Measurements from ENCODE around the gene KRT73.

DNA sequence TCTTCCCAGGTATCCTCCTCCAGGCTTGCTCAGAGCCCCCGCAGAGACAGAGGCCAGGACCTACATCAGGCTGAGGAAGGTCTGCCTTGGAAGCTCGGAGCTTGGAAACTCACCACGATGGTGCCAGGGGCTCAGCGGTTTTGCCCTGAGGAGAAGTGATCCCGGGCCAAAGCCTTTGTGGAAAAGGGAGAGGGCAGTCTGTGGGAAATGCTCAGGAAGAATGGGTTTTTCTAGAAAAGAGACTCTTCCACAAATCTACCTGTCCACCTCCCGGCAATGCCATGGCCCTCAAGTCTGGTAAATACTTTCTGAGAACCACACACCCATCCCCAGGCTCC, 25.7 kb upstream of the KRT73 start:
- TF ChIP-seq, protein P1, sequence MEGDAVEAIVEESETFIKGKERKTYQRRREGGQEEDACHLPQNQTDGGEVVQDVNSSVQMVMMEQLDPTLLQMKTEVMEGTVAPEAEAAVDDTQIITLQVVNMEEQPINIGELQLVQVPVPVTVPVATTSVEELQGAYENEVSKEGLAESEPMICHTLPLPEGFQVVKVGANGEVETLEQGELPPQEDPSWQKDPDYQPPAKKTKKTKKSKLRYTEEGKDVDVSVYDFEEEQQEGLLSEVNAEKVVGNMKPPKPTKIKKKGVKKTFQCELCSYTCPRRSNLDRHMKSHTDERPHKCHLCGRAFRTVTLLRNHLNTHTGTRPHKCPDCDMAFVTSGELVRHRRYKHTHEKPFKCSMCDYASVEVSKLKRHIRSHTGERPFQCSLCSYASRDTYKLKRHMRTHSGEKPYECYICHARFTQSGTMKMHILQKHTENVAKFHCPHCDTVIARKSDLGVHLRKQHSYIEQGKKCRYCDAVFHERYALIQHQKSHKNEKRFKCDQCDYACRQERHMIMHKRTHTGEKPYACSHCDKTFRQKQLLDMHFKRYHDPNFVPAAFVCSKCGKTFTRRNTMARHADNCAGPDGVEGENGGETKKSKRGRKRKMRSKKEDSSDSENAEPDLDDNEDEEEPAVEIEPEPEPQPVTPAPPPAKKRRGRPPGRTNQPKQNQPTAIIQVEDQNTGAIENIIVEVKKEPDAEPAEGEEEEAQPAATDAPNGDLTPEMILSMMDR (IDR thresholded peaks at IDR 0.05), result no peak
- TF ChIP-seq POLR2A (IDR thresholded peaks at IDR 0.05), result no peak

All from right lobe of liver (tissue), 4 donors.